PFSK-1 (cell line): ENCODE data around the gene KIF1B.

Experiments used
- POLR2AphosphoS5 ChIP-seq: IDR thresholded peaks from 2 replicates; pipeline ENCODE4 v1.6.1; 2012; ENCODE audit warnings: low read depth, mild to moderate bottlenecking, control low read depth, low read length, moderate library complexity
- REST ChIP-seq, 2 experiments: IDR thresholded peaks; 2 replicates each; pipeline versions ENCODE4 v1.6.1 to v1.8.0; 2011 to 2012; ENCODE audit warnings: low read depth in 2 of 2, low read length in 2 of 2, control low read depth in 1 of 2, inconsistent platforms in 1 of 2, mild to moderate bottlenecking in 1 of 2, moderate library complexity in 1 of 2; ENCODE audit not compliant: insufficient read depth in 1 of 2
- SIN3A ChIP-seq: IDR thresholded peaks from 2 replicates; pipeline ENCODE4 v1.6.1; 2012; ENCODE audit warnings: mild to moderate bottlenecking, low read length, moderate library complexity, borderline replicate concordance; ENCODE audit not compliant: insufficient read depth
- TAF1 ChIP-seq: IDR thresholded peaks from 2 replicates; pipeline ENCODE4 v1.6.1; 2012; ENCODE audit warnings: low read length, control low read depth, borderline replicate concordance; ENCODE audit not compliant: insufficient read depth

- TF ChIP-seq REST (IDR thresholded peaks at IDR 0.05; ENCODE audit: insufficient read depth in 1 of 2, low read depth in 2 of 2, low read length in 2 of 2) (no peak), POLR2AphosphoS5 (no peak), TAF1 (no peak), SIN3A (no peak)
Measured at GRCh38 chr1:10204003-10204642, 6.2 kb upstream of the KIF1B start.
